GM13977 (cell line): ENCODE data around the gene PSME3IP1.

Source experiments
- DNase-seq: peaks from one replicate; pipeline ENCODE4 v3.0.0; 2012; ENCODE audit warnings: low spot score
- CTCF ChIP-seq: IDR thresholded peaks from 2 replicates; pipeline ENCODE4 v1.5.1; 2012; ENCODE audit warnings: mild to moderate bottlenecking, control low read depth; ENCODE audit not compliant: insufficient read depth; ENCODE audit errors: extremely low read depth, missing control alignments
- in situ Hi-C: fragments of 300-500 bp; cut with MboI; formaldehyde crosslinking; loops from one replicate; pipeline ENCODE4 v1.12.0; 2022; ENCODE audit warnings: low sequenced_read_pairs, low pct_unique_long_range_greater_than_20kb, mixed read lengths, inconsistent platforms; ENCODE audit not compliant: unreplicated experiment

Gene PSME3IP1

GRCh38 chr16:57165483-57165882 lies 20.4 kb downstream of the PSME3IP1 start:
- DNase-seq = no peak
- in situ Hi-C loops = loop anchor here (10.0 kb wide), 1 partner anchor 81 kb away; no protein-coding TSS in a partner anchor
- TF ChIP-seq CTCF = no peak

GRCh38 chr16:57163842-57164241 lies 22.0 kb downstream of the PSME3IP1 start:
- in situ Hi-C loops = loop anchor here (10.0 kb wide), 1 partner anchor 79 kb away; no protein-coding TSS in a partner anchor
- no peak for DNase-seq
- no peak for TF ChIP-seq CTCF

GRCh38 chr16:57159447-57159846 lies 26.4 kb downstream of the PSME3IP1 start:
- TF ChIP-seq CTCF = no peak
- in situ Hi-C loops = no loop called here
- DNase-seq = no peak

GRCh38 chr16:57157533-57157932 lies 28.3 kb downstream of the PSME3IP1 start:
- no peak for TF ChIP-seq CTCF
- in situ Hi-C loops = no loop called here
- no peak for DNase-seq

- DNase-seq = no peak
- no peak for TF ChIP-seq CTCF
- in situ Hi-C loops = no loop called here
Measured at GRCh38 chr16:57156351-57156703, 29.5 kb downstream of the PSME3IP1 start.

- in situ Hi-C loops = no loop called here
- DNase-seq = no peak
- no peak for TF ChIP-seq CTCF
Measured at GRCh38 chr16:57155702-57156350, 30.0 kb downstream of the PSME3IP1 start.
